ENCODE data around the gene FLT4.

The FLT4 gene

GRCh38 chr5:180689071-180689694 is 39.8 kb upstream of the FLT4 start:
- TF ChIP-seq CEBPB (IDR thresholded peaks at IDR 0.05) (no peak), FOXM1 (IDR thresholded peaks at IDR 0.05; ENCODE audit: borderline replicate concordance, low read depth) (no peak), TCF12 (IDR thresholded peaks at IDR 0.05; ENCODE audit: low read depth) (no peak), YY1 (IDR thresholded peaks at IDR 0.05; ENCODE audit: low read depth) (no peak)

- TF ChIP-seq, protein P1, sequence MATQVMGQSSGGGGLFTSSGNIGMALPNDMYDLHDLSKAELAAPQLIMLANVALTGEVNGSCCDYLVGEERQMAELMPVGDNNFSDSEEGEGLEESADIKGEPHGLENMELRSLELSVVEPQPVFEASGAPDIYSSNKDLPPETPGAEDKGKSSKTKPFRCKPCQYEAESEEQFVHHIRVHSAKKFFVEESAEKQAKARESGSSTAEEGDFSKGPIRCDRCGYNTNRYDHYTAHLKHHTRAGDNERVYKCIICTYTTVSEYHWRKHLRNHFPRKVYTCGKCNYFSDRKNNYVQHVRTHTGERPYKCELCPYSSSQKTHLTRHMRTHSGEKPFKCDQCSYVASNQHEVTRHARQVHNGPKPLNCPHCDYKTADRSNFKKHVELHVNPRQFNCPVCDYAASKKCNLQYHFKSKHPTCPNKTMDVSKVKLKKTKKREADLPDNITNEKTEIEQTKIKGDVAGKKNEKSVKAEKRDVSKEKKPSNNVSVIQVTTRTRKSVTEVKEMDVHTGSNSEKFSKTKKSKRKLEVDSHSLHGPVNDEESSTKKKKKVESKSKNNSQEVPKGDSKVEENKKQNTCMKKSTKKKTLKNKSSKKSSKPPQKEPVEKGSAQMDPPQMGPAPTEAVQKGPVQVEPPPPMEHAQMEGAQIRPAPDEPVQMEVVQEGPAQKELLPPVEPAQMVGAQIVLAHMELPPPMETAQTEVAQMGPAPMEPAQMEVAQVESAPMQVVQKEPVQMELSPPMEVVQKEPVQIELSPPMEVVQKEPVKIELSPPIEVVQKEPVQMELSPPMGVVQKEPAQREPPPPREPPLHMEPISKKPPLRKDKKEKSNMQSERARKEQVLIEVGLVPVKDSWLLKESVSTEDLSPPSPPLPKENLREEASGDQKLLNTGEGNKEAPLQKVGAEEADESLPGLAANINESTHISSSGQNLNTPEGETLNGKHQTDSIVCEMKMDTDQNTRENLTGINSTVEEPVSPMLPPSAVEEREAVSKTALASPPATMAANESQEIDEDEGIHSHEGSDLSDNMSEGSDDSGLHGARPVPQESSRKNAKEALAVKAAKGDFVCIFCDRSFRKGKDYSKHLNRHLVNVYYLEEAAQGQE (IDR thresholded peaks at IDR 0.05; ENCODE audit: low read depth), result no peak
- TF ChIP-seq ZBTB7A (IDR thresholded peaks at IDR 0.05; ENCODE audit: low read depth) (no peak), USF1 (IDR thresholded peaks at IDR 0.05) (no peak), TAF1 (IDR thresholded peaks at IDR 0.05; ENCODE audit: low read depth) (no peak), MAX (IDR thresholded peaks at IDR 0.05) (no peak), FOXM1 (IDR thresholded peaks at IDR 0.05; ENCODE audit: borderline replicate concordance, low read depth) (no peak), CREB1 (IDR thresholded peaks at IDR 0.05; ENCODE audit: low read depth) (no peak), EP300 (IDR thresholded peaks at IDR 0.05; ENCODE audit: borderline replicate concordance) (no peak)
Observed at GRCh38 chr5:180688330-180689070, 39.1 kb upstream of the FLT4 start.

DNA sequence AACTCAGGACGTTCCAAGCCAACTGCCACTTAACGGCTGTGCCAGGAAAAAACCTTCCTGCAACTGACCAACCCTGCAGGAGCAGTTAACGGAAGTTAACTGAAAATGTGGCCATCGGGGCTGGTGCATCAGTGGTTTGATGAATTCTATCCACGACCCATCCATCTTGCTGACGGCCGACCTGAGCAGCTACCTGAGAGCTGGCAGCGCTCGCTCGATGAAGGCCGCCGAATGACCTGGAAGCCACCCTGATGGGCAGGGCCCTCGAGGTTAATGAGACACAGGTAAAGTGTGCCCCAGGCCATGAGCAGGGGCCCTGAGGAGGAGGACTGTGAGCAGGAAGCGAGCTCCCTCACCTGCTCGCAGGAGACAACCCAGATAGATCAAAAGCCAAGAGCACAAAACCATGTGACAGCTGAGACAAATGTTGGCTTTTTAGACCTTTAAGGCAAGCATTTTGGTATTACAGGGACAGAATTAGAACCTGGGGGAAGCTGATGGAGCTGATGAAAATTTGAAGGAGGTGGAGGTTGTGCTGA is 35.3 kb upstream of the FLT4 start:
- TF ChIP-seq TEAD4 (IDR thresholded peaks at IDR 0.05) (no peak), EP300 (IDR thresholded peaks at IDR 0.05; ENCODE audit: borderline replicate concordance) (no peak), TAF1 (IDR thresholded peaks at IDR 0.05; ENCODE audit: low read depth) (no peak), YY1 (IDR thresholded peaks at IDR 0.05; ENCODE audit: low read depth) (no peak), ZBTB7A (IDR thresholded peaks at IDR 0.05; ENCODE audit: low read depth) (no peak), CEBPB (IDR thresholded peaks at IDR 0.05) (no peak), EGR1 (IDR thresholded peaks at IDR 0.05) (no peak), TCF12 (IDR thresholded peaks at IDR 0.05; ENCODE audit: low read depth) (no peak), RAD21 (IDR thresholded peaks at IDR 0.05; ENCODE audit: low read depth) (no peak), NFIC (IDR thresholded peaks at IDR 0.05) (no peak), USF1 (IDR thresholded peaks at IDR 0.05) (no peak), CREB1 (IDR thresholded peaks at IDR 0.05; ENCODE audit: low read depth) (no peak), MAX (IDR thresholded peaks at IDR 0.05) (no peak), FOXM1 (IDR thresholded peaks at IDR 0.05; ENCODE audit: borderline replicate concordance, low read depth) (no peak)
- TF ChIP-seq, protein P1 (IDR thresholded peaks at IDR 0.05; ENCODE audit: low read depth), result no peak

- no peak for TF ChIP-seq TAF1 (IDR thresholded peaks at IDR 0.05; ENCODE audit: low read depth)
- no peak for TF ChIP-seq CREB1 (IDR thresholded peaks at IDR 0.05; ENCODE audit: low read depth)
- no peak for TF ChIP-seq NFIC (IDR thresholded peaks at IDR 0.05)
- TF ChIP-seq YY1 (IDR thresholded peaks at IDR 0.05; ENCODE audit: low read depth), result no peak
Observed at GRCh38 chr5:180683220-180683922, 34.0 kb upstream of the FLT4 start.

GRCh38 chr5:180682560-180682959 is 33.2 kb upstream of the FLT4 start:
- TF ChIP-seq ZBTB7A (IDR thresholded peaks at IDR 0.05; ENCODE audit: low read depth) (no peak), MAX (IDR thresholded peaks at IDR 0.05) (no peak), TEAD4 (IDR thresholded peaks at IDR 0.05) (no peak), CREB1 (IDR thresholded peaks at IDR 0.05; ENCODE audit: low read depth) (no peak), EP300 (IDR thresholded peaks at IDR 0.05; ENCODE audit: borderline replicate concordance) (no peak), TCF12 (IDR thresholded peaks at IDR 0.05; ENCODE audit: low read depth) (no peak), TAF1 (IDR thresholded peaks at IDR 0.05; ENCODE audit: low read depth) (no peak)

Data from Ishikawa (cell line).